HG03025 (cell line): ENCODE data around the gene UCN2.
"Not testable (repeated sequence)": the region's sequence is repeated elsewhere in the genome, so short reads cannot be mapped to it uniquely, and the experiment has no call there.

Experiments
- ATAC-seq: cut with Tn5 transposase; IDR thresholded peaks from one replicate; pipeline ENCODE4 v1.9.1; 2021; ENCODE audit warnings: mild to moderate bottlenecking, moderate library complexity; ENCODE audit not compliant: unreplicated experiment, low FRiP score

The UCN2 gene

GRCh38 chr3:48543271-48543866 lies 20.2 kb downstream of the UCN2 start:
- no peak for ATAC-seq

- ATAC-seq: no peak
These were observed 25.1 kb downstream of the UCN2 start for GRCh38 chr3:48538451-48538850.

- no peak for ATAC-seq
These were observed 26.8 kb downstream of the UCN2 start for GRCh38 chr3:48536785-48537184.

- no peak for ATAC-seq
These were observed 27.5 kb downstream of the UCN2 start for GRCh38 chr3:48536116-48536515.

- no peak for ATAC-seq
These were observed 28.0 kb downstream of the UCN2 start for GRCh38 chr3:48535578-48535977.

GRCh38 chr3:48532977-48533337 lies 30.6 kb downstream of the UCN2 start:
- no peak for ATAC-seq

- ATAC-seq: no peak
These were observed 31.2 kb downstream of the UCN2 start for GRCh38 chr3:48532271-48532976.

GRCh38 chr3:48530701-48531100 lies 32.9 kb downstream of the UCN2 start:
- not testable (repeated sequence) for ATAC-seq

GRCh38 chr3:48528754-48529153 lies 34.8 kb downstream of the UCN2 start:
- ATAC-seq: no peak

GRCh38 chr3:48528048-48528447 lies 35.5 kb downstream of the UCN2 start:
- no peak for ATAC-seq

- ATAC-seq: no peak
These were observed 38.6 kb downstream of the UCN2 start for GRCh38 chr3:48524970-48525369.

GRCh38 chr3:48521635-48522034 lies 41.9 kb downstream of the UCN2 start:
- no peak for ATAC-seq

GRCh38 chr3:48519277-48519643 lies 44.3 kb downstream of the UCN2 start:
- ATAC-seq: no peak

- no peak for ATAC-seq
These were observed 44.8 kb downstream of the UCN2 start for GRCh38 chr3:48518638-48519276.

- ATAC-seq: no peak
These were observed 45.5 kb downstream of the UCN2 start for GRCh38 chr3:48518069-48518468.

GRCh38 chr3:48516571-48516970 lies 47.0 kb downstream of the UCN2 start:
- ATAC-seq: no peak

- no peak for ATAC-seq
These were observed 49.0 kb downstream of the UCN2 start for GRCh38 chr3:48514431-48515227.
